Esophagus squamous epithelium (tissue), 5 donors: Measurements from ENCODE around the gene KIF17. TPM values are rescaled to one million over a fixed set of nuclear protein-coding genes. Genes with fewer than 3 reads are reported as not detected.

ENCODE experiments used
- DNase-seq: peaks from one replicate; lab custom pipeline; 2025; lab: John Stamatoyannopoulos, UW
- H3K27ac ChIP-seq, 4 donors: fragments of 200-600 bp; sonication (generic); one replicate each; pipeline ENCODE4 v1.5.1; 2016 to 2019; ENCODE audit warnings: mild to moderate bottlenecking in 1 of 4
- H3K27me3 ChIP-seq, 4 donors: fragments of 200-600 bp; sonication (generic); 1 replicate in 3 of 4; 2 replicates in 1 of 4; pipeline versions ENCODE4 v1.5.1 to v1.6.0; 2017 to 2021; ENCODE audit warnings: antibody characterized with exemption in 1 of 4
- H3K36me3 ChIP-seq, 3 donors: fragments of 200-600 bp; sonication (generic); one replicate each; pipeline ENCODE4 v1.5.1; 2016 to 2019
- H3K4me1 ChIP-seq, 3 donors: fragments of 200-600 bp; sonication (generic); one replicate each; pipeline ENCODE4 v1.5.1; 2017 to 2019
- H3K4me3 ChIP-seq, 4 donors: fragments of 200-600 bp; sonication (generic); 1 replicate in 3 of 4; 2 replicates in 1 of 4; pipeline ENCODE4 v1.5.1; 2016 to 2019; ENCODE audit warnings: mild to moderate bottlenecking in 2 of 4, moderate library complexity in 1 of 4
- H3K9me3 ChIP-seq, 3 donors: fragments of 200-600 bp; sonication (generic); one replicate each; pipeline ENCODE4 v1.5.1; 2016 to 2019
- CTCF ChIP-seq, 6 experiments: fragments of 450-650 bp in 4 of 6; fragments of 200-600 bp in 2 of 6; sonication (generic) in 2 of 6; IDR thresholded peaks; one replicate each; pipeline ENCODE4 v1.5.1; 2016 to 2019; ENCODE audit warnings: antibody characterized with exemption in 6 of 6, mild to moderate bottlenecking in 4 of 6, moderate library complexity in 4 of 6
- POLR2A ChIP-seq, 4 donors: fragments of 450-650 bp; IDR thresholded peaks; one replicate each; pipeline ENCODE4 v1.6.1; 2017; ENCODE audit warnings: antibody characterized with exemption in 4 of 4, mild to moderate bottlenecking in 4 of 4, moderate library complexity in 3 of 4
- WGBS, 2 donors: methylation state at CpG; one replicate each; pipeline ENCODE4 v1.1.5; 2018; 5-methylcytosine and 5-hydroxymethylcytosine counted together
- intact Hi-C: fragments of 100-400 bp; cut with DNase I; formaldehyde crosslinking; loops from one replicate; pipeline ENCODE4 v1.15.0; 2022
- total RNA-seq, 4 donors: library from RNA; depleted of rRNA; stranded (reverse); fragments of >200 nt; gene quantifications; one replicate each; pipeline ENCODE4 v1.1.0, GENCODE V29; 2016
- donor health status: DM: yes; HTN: yes; CAD: no.

Gene KIF17
- total RNA-seq, 4 donors from 2014 or later: 0.57 to 1.9 (median 0.85) TPM; not detected in 1

GRCh38 chr1:20657024-20657423 is 60.8 kb downstream of the KIF17 start:
- TF ChIP-seq POLR2A (IDR thresholded peaks at IDR 0.05) (no peak), CTCF (IDR thresholded peaks at IDR 0.05) (no peak)
- no peaks in the 10 kb centered on the region for H3K9me3 ChIP-seq
- no peak overlapping the region for H3K4me3 ChIP-seq
- H3K4me1 ChIP-seq: peaks cover 8 to 36% (median 15%) of the 10 kb centered on the region in 3 donors
- no peaks in the 10 kb centered on the region for H3K27me3 ChIP-seq
- peaks cover 30 to 72% (median 39%) of the 10 kb centered on the region in 3 donors for H3K36me3 ChIP-seq
- DNase-seq: no peak
- no peak overlapping the region for H3K27ac ChIP-seq
- 88 to 93% methylated on average over 9 to 12 of the region's 12 CpGs for WGBS, 2 donors
- intact Hi-C loops: no loop called here

GRCh38 chr1:20654104-20654690 is 63.6 kb downstream of the KIF17 start:
- H3K9me3 ChIP-seq: no peaks in the 10 kb centered on the region
- TF ChIP-seq CTCF (IDR thresholded peaks at IDR 0.05) (no peak), POLR2A (IDR thresholded peaks at IDR 0.05) (no peak)
- peak overlapping the region in 2 of 4 donors; percentile 4 to 20 for H3K27ac ChIP-seq
- peaks cover 30 to 100% (median 48%) of the 10 kb centered on the region in 3 donors for H3K36me3 ChIP-seq
- intact Hi-C loops: no loop called here
- H3K27me3 ChIP-seq: no peaks in the 10 kb centered on the region
- 77 to 83% methylated on average over 10 to 12 of the region's 20 CpGs for WGBS, 2 donors
- no peak for DNase-seq
- no peak overlapping the region for H3K4me3 ChIP-seq
- H3K4me1 ChIP-seq: peaks cover under 1 to 15% (median under 1%) of the 10 kb centered on the region in 3 donors

- DNase-seq: no peak
- 92 to 94% methylated on average over 11 to 13 of the region's 15 CpGs for WGBS, 2 donors
- no peak overlapping the region for H3K4me3 ChIP-seq
- intact Hi-C loops: no loop called here
- H3K27me3 ChIP-seq: no peaks in the 10 kb centered on the region
- no peak overlapping the region for H3K27ac ChIP-seq
- H3K36me3 ChIP-seq: peaks cover 40 to 100% (median 63%) of the 10 kb centered on the region in 3 donors
- no peaks in the 10 kb centered on the region for H3K9me3 ChIP-seq
- no peak for TF ChIP-seq POLR2A (IDR thresholded peaks at IDR 0.05)
- no peak for TF ChIP-seq CTCF (IDR thresholded peaks at IDR 0.05)
- H3K4me1 ChIP-seq: peaks cover 0 to 3% (median 0%) of the 10 kb centered on the region in 3 donors
Measured at GRCh38 chr1:20652300-20652699, 65.5 kb downstream of the KIF17 start.

- Histone ChIP-seq H3K36me3 (peaks cover 32 to 99% (median 55%) of the 10 kb centered on the region in 3 donors), H3K27ac (no peak overlapping the region), H3K4me1 (no peaks in the 10 kb centered on the region), H3K9me3 (no peaks in the 10 kb centered on the region), H3K27me3 (no peaks in the 10 kb centered on the region), H3K4me3 (no peak overlapping the region)
- 67% methylated on average over 1 of the region's 15 CpGs; no CpG with 5 or more reads in 1 of the 2 donors for WGBS, 2 donors
- DNase-seq: no peak
- intact Hi-C loops: no loop called here
- no peak for TF ChIP-seq POLR2A (IDR thresholded peaks at IDR 0.05)
- TF ChIP-seq CTCF (IDR thresholded peaks at IDR 0.05): no peak
Measured at GRCh38 chr1:20648946-20649345, 68.9 kb downstream of the KIF17 start.

GRCh38 chr1:20648438-20648837 is 69.4 kb downstream of the KIF17 start:
- intact Hi-C loops: no loop called here
- no peak for TF ChIP-seq CTCF (IDR thresholded peaks at IDR 0.05)
- no peak for TF ChIP-seq POLR2A (IDR thresholded peaks at IDR 0.05)
- no peak for DNase-seq
- Histone ChIP-seq H3K27ac (no peak overlapping the region), H3K27me3 (no peaks in the 10 kb centered on the region), H3K4me1 (no peaks in the 10 kb centered on the region), H3K4me3 (no peak overlapping the region), H3K36me3 (peaks cover 29 to 99% (median 53%) of the 10 kb centered on the region in 3 donors), H3K9me3 (no peaks in the 10 kb centered on the region)
- 84 to 92% methylated on average over 8 to 9 of the region's 13 CpGs for WGBS, 2 donors
